ENCODE results near the gene BBS2.

DNA sequence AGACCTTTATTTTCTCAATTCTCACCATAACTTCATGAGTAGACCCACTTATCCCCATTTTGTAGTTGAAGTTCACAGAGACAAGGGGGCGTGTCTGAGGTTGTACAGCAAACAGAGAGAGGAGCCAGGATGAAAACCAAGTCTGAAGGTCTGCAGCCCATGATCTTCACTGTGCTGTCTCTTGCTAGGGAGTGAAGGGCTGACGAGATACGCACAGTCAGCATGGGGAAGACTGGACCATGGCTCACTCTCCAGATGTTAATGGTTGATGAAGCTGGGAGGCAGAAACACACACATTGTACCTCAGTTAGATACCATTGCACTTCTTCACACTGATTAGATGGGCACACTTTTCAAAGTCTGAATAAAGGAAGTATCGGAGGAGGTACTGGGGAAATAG is 39.3 kb upstream of the BBS2 start:
- TF ChIP-seq MAFK (IDR thresholded peaks at IDR 0.05; ENCODE audit: partially characterized antibody) = peak; percentile 63
- TF ChIP-seq, protein P1, sequence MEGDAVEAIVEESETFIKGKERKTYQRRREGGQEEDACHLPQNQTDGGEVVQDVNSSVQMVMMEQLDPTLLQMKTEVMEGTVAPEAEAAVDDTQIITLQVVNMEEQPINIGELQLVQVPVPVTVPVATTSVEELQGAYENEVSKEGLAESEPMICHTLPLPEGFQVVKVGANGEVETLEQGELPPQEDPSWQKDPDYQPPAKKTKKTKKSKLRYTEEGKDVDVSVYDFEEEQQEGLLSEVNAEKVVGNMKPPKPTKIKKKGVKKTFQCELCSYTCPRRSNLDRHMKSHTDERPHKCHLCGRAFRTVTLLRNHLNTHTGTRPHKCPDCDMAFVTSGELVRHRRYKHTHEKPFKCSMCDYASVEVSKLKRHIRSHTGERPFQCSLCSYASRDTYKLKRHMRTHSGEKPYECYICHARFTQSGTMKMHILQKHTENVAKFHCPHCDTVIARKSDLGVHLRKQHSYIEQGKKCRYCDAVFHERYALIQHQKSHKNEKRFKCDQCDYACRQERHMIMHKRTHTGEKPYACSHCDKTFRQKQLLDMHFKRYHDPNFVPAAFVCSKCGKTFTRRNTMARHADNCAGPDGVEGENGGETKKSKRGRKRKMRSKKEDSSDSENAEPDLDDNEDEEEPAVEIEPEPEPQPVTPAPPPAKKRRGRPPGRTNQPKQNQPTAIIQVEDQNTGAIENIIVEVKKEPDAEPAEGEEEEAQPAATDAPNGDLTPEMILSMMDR (IDR thresholded peaks at IDR 0.05) = no peak
- TF ChIP-seq, protein P2, sequence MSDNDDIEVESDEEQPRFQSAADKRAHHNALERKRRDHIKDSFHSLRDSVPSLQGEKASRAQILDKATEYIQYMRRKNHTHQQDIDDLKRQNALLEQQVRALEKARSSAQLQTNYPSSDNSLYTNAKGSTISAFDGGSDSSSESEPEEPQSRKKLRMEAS (IDR thresholded peaks at IDR 0.05) = no peak

Data from A549 (cell line).